Ishikawa (cell line): ENCODE results near the gene KSR2.

ENCODE experiments used
- CEBPB ChIP-seq: IDR thresholded peaks from 2 replicates; pipeline ENCODE4 v1.6.1; 2012
- NFIC ChIP-seq: IDR thresholded peaks from 2 replicates; pipeline ENCODE4 v1.6.1; 2012
- YY1 ChIP-seq: IDR thresholded peaks from 2 replicates; pipeline ENCODE4 v1.6.1; 2012; ENCODE audit warnings: low read depth

DNA sequence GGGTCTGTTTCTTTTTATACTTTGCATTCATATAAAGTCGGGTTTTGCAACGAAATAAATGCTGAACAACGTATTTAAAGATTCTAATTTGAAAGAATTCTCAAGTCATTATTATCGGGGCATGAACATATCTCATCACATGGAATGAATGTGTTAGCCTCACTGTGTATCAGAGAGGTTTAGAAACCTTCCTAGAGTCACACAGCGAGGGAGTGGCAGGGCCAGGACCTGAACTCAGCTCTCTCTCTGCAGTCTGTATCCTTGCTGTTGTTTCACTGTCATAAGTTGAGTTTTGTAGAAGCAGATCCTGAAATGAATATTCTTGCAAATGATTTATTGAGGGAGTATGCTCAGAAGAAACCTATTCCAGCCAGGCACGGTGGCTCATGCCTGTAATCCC lies 398.2 kb downstream of the KSR2 start:
- TF ChIP-seq NFIC (no peak), YY1 (no peak), CEBPB (no peak)
